ENCODE measurements around the gene ZFP64.
"Not testable (repeated sequence)": the region's sequence is repeated elsewhere in the genome, so short reads cannot be mapped to it uniquely, and the experiment has no call there.

The ZFP64 gene

DNA sequence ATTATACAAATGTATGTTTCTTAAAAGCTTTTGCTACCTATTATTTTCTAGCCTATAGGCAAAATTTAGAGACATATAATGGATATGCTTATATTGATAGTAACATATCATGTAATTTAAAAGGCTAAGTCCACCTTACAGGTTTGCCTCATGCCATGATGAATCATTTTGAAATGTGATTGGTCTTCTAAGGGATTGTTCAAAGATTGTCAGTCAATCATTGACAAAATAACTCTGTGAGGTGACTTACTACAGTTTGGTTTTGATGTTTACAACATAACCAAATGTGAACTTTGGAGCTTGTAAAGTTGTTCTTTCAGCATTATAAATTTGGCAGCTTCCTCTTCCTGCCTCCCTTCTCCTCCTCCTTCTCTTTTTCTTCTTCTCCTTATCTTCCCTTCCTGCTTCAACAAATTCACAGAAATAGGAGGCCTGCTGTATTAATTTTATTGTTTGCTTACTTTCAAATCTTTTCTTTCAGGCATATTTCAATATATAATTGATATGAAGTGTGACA is 39.7 kb upstream of the ZFP64 start:
- H3K36me3 ChIP-seq (ENCODE audit: control insufficient read depth, low read length) = no peaks in the 10 kb centered on the region
- H3K4me2 ChIP-seq (ENCODE audit: low read length) = no peak overlapping the region
- H3K79me2 ChIP-seq (ENCODE audit: control insufficient read depth, low read length) = no peaks in the 10 kb centered on the region
- H3K9me3 ChIP-seq (ENCODE audit: control insufficient read depth, insufficient read depth, low read length) = no peaks in the 10 kb centered on the region
- no peak overlapping the region for H3K4me3 ChIP-seq (ENCODE audit: low read length)
- H3K4me1 ChIP-seq (ENCODE audit: control insufficient read depth, low read length) = no peaks in the 10 kb centered on the region
- no peaks in the 10 kb centered on the region for H4K20me1 ChIP-seq (ENCODE audit: control insufficient read depth, insufficient read depth, low read depth, low read length)
- TF ChIP-seq EZH2phosphoT487 (IDR thresholded peaks at IDR 0.05; ENCODE audit: borderline replicate concordance, low read length) = no peak
- TF ChIP-seq, protein P1, sequence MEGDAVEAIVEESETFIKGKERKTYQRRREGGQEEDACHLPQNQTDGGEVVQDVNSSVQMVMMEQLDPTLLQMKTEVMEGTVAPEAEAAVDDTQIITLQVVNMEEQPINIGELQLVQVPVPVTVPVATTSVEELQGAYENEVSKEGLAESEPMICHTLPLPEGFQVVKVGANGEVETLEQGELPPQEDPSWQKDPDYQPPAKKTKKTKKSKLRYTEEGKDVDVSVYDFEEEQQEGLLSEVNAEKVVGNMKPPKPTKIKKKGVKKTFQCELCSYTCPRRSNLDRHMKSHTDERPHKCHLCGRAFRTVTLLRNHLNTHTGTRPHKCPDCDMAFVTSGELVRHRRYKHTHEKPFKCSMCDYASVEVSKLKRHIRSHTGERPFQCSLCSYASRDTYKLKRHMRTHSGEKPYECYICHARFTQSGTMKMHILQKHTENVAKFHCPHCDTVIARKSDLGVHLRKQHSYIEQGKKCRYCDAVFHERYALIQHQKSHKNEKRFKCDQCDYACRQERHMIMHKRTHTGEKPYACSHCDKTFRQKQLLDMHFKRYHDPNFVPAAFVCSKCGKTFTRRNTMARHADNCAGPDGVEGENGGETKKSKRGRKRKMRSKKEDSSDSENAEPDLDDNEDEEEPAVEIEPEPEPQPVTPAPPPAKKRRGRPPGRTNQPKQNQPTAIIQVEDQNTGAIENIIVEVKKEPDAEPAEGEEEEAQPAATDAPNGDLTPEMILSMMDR (IDR thresholded peaks at IDR 0.05; ENCODE audit: low read depth, low read length, poor library complexity, severe bottlenecking) = no peak
- H3K27ac ChIP-seq (ENCODE audit: low read depth, low read length) = no peak overlapping the region
- no peaks in the 10 kb centered on the region for H3K27me3 ChIP-seq (ENCODE audit: control insufficient read depth, low read length)
- no peaks in the 10 kb centered on the region for H3K9me2 ChIP-seq (replicated peaks; ENCODE audit: control insufficient read depth, low read length)
- H3F3A ChIP-seq (ENCODE audit: control insufficient read depth, insufficient read depth) = no peaks in the 10 kb centered on the region

DNA sequence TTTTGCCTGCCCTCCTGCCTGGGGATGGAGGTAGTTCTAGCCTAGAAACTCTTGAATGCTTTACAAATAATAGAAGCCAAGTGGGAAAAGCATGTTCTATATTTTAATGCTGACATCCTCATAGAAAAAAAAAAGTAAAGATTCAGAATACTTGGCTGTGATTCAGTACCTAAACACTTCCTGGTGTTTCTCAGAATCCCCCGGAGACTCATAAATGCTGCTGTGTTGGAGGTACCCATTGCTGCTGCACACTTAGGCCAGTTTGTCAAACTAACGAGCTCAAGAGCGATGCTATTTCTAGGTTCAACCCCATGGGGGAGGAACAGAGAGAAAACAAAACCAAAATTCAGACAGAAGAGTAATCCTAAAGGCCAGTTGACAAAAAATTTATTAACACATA is 38.8 kb upstream of the ZFP64 start:
- Histone ChIP-seq H3K4me2 (ENCODE audit: low read length) (no peak overlapping the region), H3K27me3 (ENCODE audit: control insufficient read depth, low read length) (no peaks in the 10 kb centered on the region), H3K79me2 (ENCODE audit: control insufficient read depth, low read length) (no peaks in the 10 kb centered on the region), H3F3A (ENCODE audit: control insufficient read depth, insufficient read depth) (no peaks in the 10 kb centered on the region), H3K27ac (ENCODE audit: low read depth, low read length) (no peak overlapping the region), H3K9me3 (ENCODE audit: control insufficient read depth, insufficient read depth, low read length) (no peaks in the 10 kb centered on the region), H3K4me3 (ENCODE audit: low read length) (no peak overlapping the region), H3K4me1 (ENCODE audit: control insufficient read depth, low read length) (no peaks in the 10 kb centered on the region), H3K9me2 (replicated peaks; ENCODE audit: control insufficient read depth, low read length) (no peaks in the 10 kb centered on the region), H4K20me1 (ENCODE audit: control insufficient read depth, insufficient read depth, low read depth, low read length) (no peaks in the 10 kb centered on the region), H3K36me3 (ENCODE audit: control insufficient read depth, low read length) (no peaks in the 10 kb centered on the region)
- no peak for TF ChIP-seq EZH2phosphoT487 (IDR thresholded peaks at IDR 0.05; ENCODE audit: borderline replicate concordance, low read length)
- TF ChIP-seq, protein P1 (IDR thresholded peaks at IDR 0.05; ENCODE audit: low read depth, low read length, poor library complexity, severe bottlenecking) = no peak

DNA sequence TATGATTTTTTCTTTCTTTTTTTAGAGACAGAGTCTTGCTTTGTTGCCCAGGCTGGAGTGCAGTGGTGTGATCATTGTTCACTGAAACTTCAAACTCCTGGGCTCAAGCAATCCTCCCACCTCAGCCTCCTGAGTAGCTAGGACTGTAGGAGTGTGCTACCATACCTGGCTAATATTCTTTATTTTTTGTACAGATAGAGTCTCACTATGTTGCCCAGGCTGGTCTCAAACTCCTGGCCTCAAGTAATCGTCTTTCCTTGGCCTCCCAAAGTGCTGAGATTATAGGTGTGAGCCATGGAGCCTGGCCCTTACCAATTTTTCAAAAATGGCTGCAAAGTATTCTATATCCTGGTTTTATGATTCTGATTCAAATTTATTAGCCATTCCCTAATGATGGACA is 37.8 kb upstream of the ZFP64 start:
- not testable (repeated sequence) for H3K27me3 ChIP-seq (ENCODE audit: control insufficient read depth, low read length); H3K36me3 ChIP-seq (ENCODE audit: control insufficient read depth, low read length); H3K4me2 ChIP-seq (ENCODE audit: low read length); H3F3A ChIP-seq (ENCODE audit: control insufficient read depth, insufficient read depth); H4K20me1 ChIP-seq (ENCODE audit: control insufficient read depth, insufficient read depth, low read depth, low read length); H3K27ac ChIP-seq (ENCODE audit: low read depth, low read length); H3K79me2 ChIP-seq (ENCODE audit: control insufficient read depth, low read length); H3K4me3 ChIP-seq (ENCODE audit: low read length); H3K9me2 ChIP-seq (replicated peaks; ENCODE audit: control insufficient read depth, low read length); H3K9me3 ChIP-seq (ENCODE audit: control insufficient read depth, insufficient read depth, low read length); H3K4me1 ChIP-seq (ENCODE audit: control insufficient read depth, low read length)

DNA sequence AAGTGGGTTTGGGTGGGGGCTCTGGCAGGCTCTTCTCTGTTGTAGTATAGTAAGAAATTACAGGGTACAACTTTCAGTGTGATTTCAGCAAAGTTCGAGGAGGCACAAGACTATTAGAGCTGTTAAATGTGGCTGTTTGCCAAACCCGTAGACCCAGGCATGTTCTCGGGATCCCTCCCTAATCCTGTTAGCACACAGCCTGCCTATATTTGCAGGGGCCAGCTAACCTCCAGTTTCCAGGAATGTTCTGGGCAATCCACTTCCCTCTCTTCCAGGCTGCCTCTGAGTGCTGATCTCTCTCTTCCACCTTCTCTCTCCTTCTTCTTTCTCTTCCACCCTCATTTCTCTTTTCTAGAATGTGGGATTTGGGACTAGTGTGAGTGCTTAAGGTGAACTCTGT is 34.8 kb upstream of the ZFP64 start:
- Histone ChIP-seq H3K4me2 (ENCODE audit: low read length) (no peak overlapping the region), H3K27me3 (ENCODE audit: control insufficient read depth, low read length) (no peaks in the 10 kb centered on the region)
- TF ChIP-seq, protein P1 (IDR thresholded peaks at IDR 0.05; ENCODE audit: low read depth, low read length, poor library complexity, severe bottlenecking) = no peak
- no peak for TF ChIP-seq EZH2phosphoT487 (IDR thresholded peaks at IDR 0.05; ENCODE audit: borderline replicate concordance, low read length)

More for the DNA sequence above, 34.8 kb upstream of the ZFP64 start:
- no peaks in the 10 kb centered on the region for H3K4me1 ChIP-seq (ENCODE audit: control insufficient read depth, low read length)
- H3K36me3 ChIP-seq (ENCODE audit: control insufficient read depth, low read length) = no peaks in the 10 kb centered on the region
- no peaks in the 10 kb centered on the region for H3F3A ChIP-seq (ENCODE audit: control insufficient read depth, insufficient read depth)
- no peaks in the 10 kb centered on the region for H3K79me2 ChIP-seq (ENCODE audit: control insufficient read depth, low read length)
- H3K9me2 ChIP-seq (replicated peaks; ENCODE audit: control insufficient read depth, low read length) = no peaks in the 10 kb centered on the region
- H3K27ac ChIP-seq (ENCODE audit: low read depth, low read length) = no peak overlapping the region
- H4K20me1 ChIP-seq (ENCODE audit: control insufficient read depth, insufficient read depth, low read depth, low read length) = no peaks in the 10 kb centered on the region
- H3K9me3 ChIP-seq (ENCODE audit: control insufficient read depth, insufficient read depth, low read length) = peaks cover 4% of the 10 kb centered on the region; the same call in 1 of the 2 replicates
- no peak overlapping the region for H3K4me3 ChIP-seq (ENCODE audit: low read length)
